ENCODE data around the gene GPHN. TPM values are rescaled to one million over a fixed set of nuclear protein-coding genes. Genes with fewer than 3 reads are reported as not detected.

GPHN gene
- total RNA-seq: 21.2 and 24.9 TPM in 2 replicates
- long read RNA-seq, partial matches to known transcripts: 3 of 6 reads
- long read RNA-seq, other reads (novel, unspliced or antisense): 3 of 6 reads

DNA sequence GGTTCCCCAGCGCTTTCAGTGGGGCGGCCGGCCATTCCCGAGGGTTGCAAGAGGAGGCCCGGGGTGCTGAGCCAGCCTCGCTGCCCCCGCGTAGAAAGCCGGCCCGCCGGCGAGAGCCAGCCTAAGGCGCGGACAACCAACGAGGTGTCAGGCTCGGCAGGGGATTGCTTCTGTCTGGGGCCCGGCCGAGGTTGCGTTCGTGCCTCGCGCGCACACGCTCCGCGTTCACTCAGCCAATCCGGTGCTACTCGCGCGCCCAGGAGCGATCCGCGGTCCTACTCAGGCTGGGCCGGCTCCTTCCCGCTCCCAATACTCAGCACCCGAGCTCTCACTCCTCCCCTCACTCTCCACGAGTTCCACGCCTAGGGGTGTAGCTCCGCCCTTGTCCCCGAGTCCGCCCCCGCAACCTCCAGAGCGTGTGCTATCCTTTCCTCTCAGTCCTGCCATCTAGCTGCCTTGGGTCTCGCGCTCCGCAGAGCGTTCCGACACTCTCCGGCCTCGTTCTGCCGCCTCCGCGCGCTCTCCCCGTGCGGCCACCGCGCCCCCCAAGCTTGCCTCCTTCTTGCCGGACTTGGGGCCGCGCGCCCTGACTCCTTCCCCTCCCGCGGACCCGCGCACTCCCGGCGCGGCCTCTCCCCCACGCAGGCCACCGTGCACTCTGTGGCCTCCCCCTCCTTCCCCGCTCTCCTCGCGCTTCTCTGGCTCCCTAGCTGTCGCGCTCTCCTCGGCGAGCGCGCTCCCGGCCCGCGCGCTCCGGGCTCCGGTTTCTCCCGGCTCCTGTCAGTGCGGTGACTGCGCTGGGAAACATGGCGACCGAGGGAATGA lies at the start of gene GPHN:
TSS of gene GPHN (plus strand) at position 426 of the 825 bp plus-strand sequence.
- Mint-ChIP-seq H3K36me3 (ENCODE audit: insufficient read depth) (no peaks in the 10 kb centered on the region), H3K27me3 (peaks cover 29% of the 10 kb centered on the region), H3K4me3 (ENCODE audit: low read depth) (peak within 1 kb of the TSS; percentile 87), H3K4me1 (ENCODE audit: low read depth) (peaks cover 8% of the 10 kb centered on the region), H3K9me3 (ENCODE audit: low read depth) (no peaks in the 10 kb centered on the region), H3K27ac (peak within 1 kb of the TSS; percentile 97)
- DNase-seq (ENCODE audit: low spot score, unreplicated experiment): peak; percentile 85
- TF ChIP-seq, protein P1, sequence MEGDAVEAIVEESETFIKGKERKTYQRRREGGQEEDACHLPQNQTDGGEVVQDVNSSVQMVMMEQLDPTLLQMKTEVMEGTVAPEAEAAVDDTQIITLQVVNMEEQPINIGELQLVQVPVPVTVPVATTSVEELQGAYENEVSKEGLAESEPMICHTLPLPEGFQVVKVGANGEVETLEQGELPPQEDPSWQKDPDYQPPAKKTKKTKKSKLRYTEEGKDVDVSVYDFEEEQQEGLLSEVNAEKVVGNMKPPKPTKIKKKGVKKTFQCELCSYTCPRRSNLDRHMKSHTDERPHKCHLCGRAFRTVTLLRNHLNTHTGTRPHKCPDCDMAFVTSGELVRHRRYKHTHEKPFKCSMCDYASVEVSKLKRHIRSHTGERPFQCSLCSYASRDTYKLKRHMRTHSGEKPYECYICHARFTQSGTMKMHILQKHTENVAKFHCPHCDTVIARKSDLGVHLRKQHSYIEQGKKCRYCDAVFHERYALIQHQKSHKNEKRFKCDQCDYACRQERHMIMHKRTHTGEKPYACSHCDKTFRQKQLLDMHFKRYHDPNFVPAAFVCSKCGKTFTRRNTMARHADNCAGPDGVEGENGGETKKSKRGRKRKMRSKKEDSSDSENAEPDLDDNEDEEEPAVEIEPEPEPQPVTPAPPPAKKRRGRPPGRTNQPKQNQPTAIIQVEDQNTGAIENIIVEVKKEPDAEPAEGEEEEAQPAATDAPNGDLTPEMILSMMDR (IDR thresholded peaks at IDR 0.05; ENCODE audit: unreplicated experiment): no peak

DNA sequence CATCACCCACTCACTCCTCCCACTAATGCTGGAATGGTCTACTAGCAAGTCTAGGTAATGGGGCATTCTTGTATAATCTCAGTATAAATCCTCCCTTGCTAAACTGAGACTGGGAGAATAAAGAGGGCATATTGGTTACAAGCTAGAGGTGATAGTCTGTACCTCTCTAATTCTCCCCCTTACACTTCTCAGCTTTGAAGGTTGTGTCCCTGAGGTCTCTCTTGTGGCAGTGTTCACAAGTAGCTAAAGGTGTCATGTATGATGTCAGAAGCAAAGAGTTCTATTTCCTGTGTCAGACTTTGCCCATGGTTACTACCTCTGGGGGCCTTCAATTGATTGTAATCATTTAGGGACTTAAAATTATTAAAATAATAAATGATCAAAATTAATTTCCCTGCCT lies 48.3 kb upstream of the GPHN start:
- Mint-ChIP-seq H3K27me3 (no peaks in the 10 kb centered on the region), H3K27ac (no peak overlapping the region), H3K4me3 (ENCODE audit: low read depth) (no peak overlapping the region), H3K36me3 (ENCODE audit: insufficient read depth) (no peaks in the 10 kb centered on the region), H3K4me1 (ENCODE audit: low read depth) (no peaks in the 10 kb centered on the region), H3K9me3 (ENCODE audit: low read depth) (peaks cover 6% of the 10 kb centered on the region)
- TF ChIP-seq, protein P1 (IDR thresholded peaks at IDR 0.05; ENCODE audit: unreplicated experiment): no peak
- DNase-seq (ENCODE audit: low spot score, unreplicated experiment): no peak

DNA sequence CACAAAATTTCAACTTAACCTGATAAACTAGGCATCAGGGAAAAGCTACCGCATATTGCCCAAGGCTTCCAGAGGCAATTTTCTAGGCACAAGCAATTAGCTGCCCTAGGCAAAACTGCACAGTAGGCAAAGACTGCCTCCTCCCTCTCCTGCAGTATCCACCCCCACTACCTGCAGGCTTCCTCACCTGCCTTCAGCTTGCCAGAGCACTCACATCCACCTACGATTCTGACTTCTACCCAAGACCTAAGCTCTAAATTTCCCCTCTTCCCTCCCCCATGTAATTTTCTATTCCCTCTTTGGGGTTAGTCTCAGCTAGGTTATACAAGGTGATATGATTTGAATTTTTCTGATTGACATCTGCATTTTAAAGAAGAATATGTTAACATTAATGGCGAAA lies 43.7 kb upstream of the GPHN start:
- DNase-seq (ENCODE audit: low spot score, unreplicated experiment): no peak

DNA sequence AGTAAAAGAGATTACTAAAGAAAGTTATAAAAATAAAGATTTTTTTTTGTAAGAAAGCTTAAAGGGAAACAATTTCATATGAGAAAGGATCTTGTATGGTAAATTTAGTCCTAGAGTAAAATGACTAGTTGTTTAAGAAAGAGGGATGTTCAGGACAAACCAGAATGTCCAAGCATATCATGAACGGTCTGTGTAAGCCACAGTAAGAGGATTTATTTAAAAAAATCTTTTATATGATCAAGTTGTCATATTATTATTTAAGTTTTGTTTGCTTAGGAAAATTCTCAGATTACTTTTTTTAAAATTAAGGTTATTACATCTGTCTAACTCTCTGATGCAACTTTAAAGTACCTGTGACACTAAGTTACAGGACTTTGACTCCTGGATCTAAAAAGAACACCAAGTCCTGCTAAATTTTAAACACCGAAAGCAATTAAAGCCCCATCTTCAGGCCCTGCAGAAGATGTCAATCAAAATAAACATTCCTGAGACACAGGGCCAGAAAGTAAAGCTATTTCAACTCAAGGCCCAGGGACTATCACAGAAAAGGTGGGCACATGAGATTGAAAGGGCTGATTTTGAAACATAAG lies 39.1 kb upstream of the GPHN start:
- no peak for DNase-seq (ENCODE audit: low spot score, unreplicated experiment)
- Mint-ChIP-seq H3K27ac (no peak overlapping the region), H3K4me3 (ENCODE audit: low read depth) (no peak overlapping the region), H3K9me3 (ENCODE audit: low read depth) (peaks cover 34% of the 10 kb centered on the region), H3K36me3 (ENCODE audit: insufficient read depth) (peaks cover 5% of the 10 kb centered on the region), H3K4me1 (ENCODE audit: low read depth) (no peaks in the 10 kb centered on the region), H3K27me3 (no peaks in the 10 kb centered on the region)
- TF ChIP-seq, protein P1 (IDR thresholded peaks at IDR 0.05; ENCODE audit: unreplicated experiment): no peak

More for the DNA sequence above, 43.7 kb upstream of the GPHN start:
- H3K9me3 Mint-ChIP-seq (ENCODE audit: low read depth): peaks cover 6% of the 10 kb centered on the region
- no peaks in the 10 kb centered on the region for H3K4me1 Mint-ChIP-seq (ENCODE audit: low read depth)
- TF ChIP-seq, protein P1 (IDR thresholded peaks at IDR 0.05; ENCODE audit: unreplicated experiment): no peak
- H3K27ac Mint-ChIP-seq: no peak overlapping the region
- no peaks in the 10 kb centered on the region for H3K27me3 Mint-ChIP-seq
- no peak overlapping the region for H3K4me3 Mint-ChIP-seq (ENCODE audit: low read depth)
- H3K36me3 Mint-ChIP-seq (ENCODE audit: insufficient read depth): no peaks in the 10 kb centered on the region

DNA sequence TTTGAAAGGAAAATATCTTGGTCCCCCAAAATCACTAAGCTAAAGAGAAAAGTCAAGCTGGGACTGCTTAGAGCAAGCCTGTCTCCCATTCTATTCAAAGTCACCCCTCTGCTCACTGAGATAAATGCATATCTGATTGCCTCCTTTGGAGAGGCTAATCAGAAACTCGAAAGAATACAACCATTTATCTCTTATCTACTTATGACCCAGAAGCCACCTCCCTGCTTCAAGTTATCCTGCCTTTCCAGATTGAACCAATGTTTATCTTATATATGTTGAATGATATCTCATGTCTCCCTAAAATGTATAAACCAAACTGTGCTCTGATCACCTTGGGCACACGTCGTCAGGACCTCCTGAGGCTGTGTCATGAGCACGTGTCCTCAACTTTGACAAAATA lies 36.4 kb upstream of the GPHN start:
- Mint-ChIP-seq H3K9me3 (ENCODE audit: low read depth) (peaks cover 28% of the 10 kb centered on the region), H3K27me3 (no peaks in the 10 kb centered on the region), H3K4me3 (ENCODE audit: low read depth) (no peak overlapping the region), H3K36me3 (ENCODE audit: insufficient read depth) (peaks cover 5% of the 10 kb centered on the region), H3K4me1 (ENCODE audit: low read depth) (no peaks in the 10 kb centered on the region), H3K27ac (no peak overlapping the region)
- DNase-seq (ENCODE audit: low spot score, unreplicated experiment): no peak
- TF ChIP-seq, protein P1 (IDR thresholded peaks at IDR 0.05; ENCODE audit: unreplicated experiment): no peak

All from progenitor cell of endocrine pancreas (in vitro differentiated cells).